GM19025 (cell line): ENCODE measurements around the gene PRR33.

Experiments
- ATAC-seq: cut with Tn5 transposase; IDR thresholded peaks from one replicate; pipeline ENCODE4 v1.9.1; 2021; ENCODE audit warnings: mild to moderate bottlenecking, low read depth, moderate library complexity; ENCODE audit not compliant: unreplicated experiment

Gene PRR33

GRCh38 chr11:1866776-1867175 lies 24.9 kb downstream of the PRR33 start:
- no peak for ATAC-seq

GRCh38 chr11:1866226-1866625 lies 25.5 kb downstream of the PRR33 start:
- ATAC-seq = no peak

GRCh38 chr11:1864831-1865665 lies 26.6 kb downstream of the PRR33 start:
- ATAC-seq = no peak

- no peak for ATAC-seq
Observed at GRCh38 chr11:1864231-1864630, 27.5 kb downstream of the PRR33 start.

GRCh38 chr11:1863352-1864216 lies 28.1 kb downstream of the PRR33 start:
- ATAC-seq = no peak

GRCh38 chr11:1862588-1863351 lies 28.9 kb downstream of the PRR33 start:
- ATAC-seq = no peak

- no peak for ATAC-seq
Observed at GRCh38 chr11:1861435-1862411, 30.0 kb downstream of the PRR33 start.

GRCh38 chr11:1860108-1860507 lies 31.6 kb downstream of the PRR33 start:
- ATAC-seq = no peak

- ATAC-seq = no peak
Observed at GRCh38 chr11:1859004-1859403, 32.7 kb downstream of the PRR33 start.

GRCh38 chr11:1858576-1858975 lies 33.1 kb downstream of the PRR33 start:
- no peak for ATAC-seq

- ATAC-seq = no peak
Observed at GRCh38 chr11:1858154-1858553, 33.5 kb downstream of the PRR33 start.

GRCh38 chr11:1857064-1857463 lies 34.6 kb downstream of the PRR33 start:
- no peak for ATAC-seq

- no peak for ATAC-seq
Observed at GRCh38 chr11:1856306-1857005, 35.2 kb downstream of the PRR33 start.

GRCh38 chr11:1855886-1856265 lies 35.8 kb downstream of the PRR33 start:
- no peak for ATAC-seq

GRCh38 chr11:1854949-1855885 lies 36.5 kb downstream of the PRR33 start:
- ATAC-seq = peak; percentile 36

- peak; percentile 31 for ATAC-seq
Observed at GRCh38 chr11:1854132-1854948, 37.4 kb downstream of the PRR33 start.
